MCF 10A (cell line): ENCODE measurements around the gene CTBP2. TPM values are rescaled to one million over a fixed set of nuclear protein-coding genes. Genes with fewer than 3 reads are reported as not detected.

Experiments
- BruUV-seq: library from RNA; stranded (reverse); fragments of 400-500 nt; replicated peaks from 2 replicates; lab custom pipeline; 2021; lab: Mats Ljungman, UMichigan
- CTCF ChIA-PET: fragments of 300-600 bp; sonication (Branson Sonifier 250); formaldehyde crosslinking; extraction: SDS; loops from one replicate; lab custom pipeline; 2021; ENCODE audit warnings: antibody characterized with exemption, inconsistent platforms; lab: Yijun Ruan, JAX
- POLR2A ChIA-PET: fragments of 300-600, 350-650 bp; sonication (Branson Sonifier 250); formaldehyde crosslinking; extraction: SDS; loops from one replicate; lab custom pipeline; 2020; ENCODE audit warnings: antibody characterized with exemption, inconsistent platforms; lab: Yijun Ruan, JAX
- DNase-seq: peaks from one replicate; pipeline ENCODE4 v3.0.0-alpha.2; 2018; ENCODE audit not compliant: unreplicated experiment
- H3K27ac Mint-ChIP-seq: one replicate; pipeline ENCODE4 v1.8.0; 2022; ENCODE audit warnings: mild to moderate bottlenecking, low read depth, mixed read lengths; ENCODE audit not compliant: unreplicated experiment
- H3K27me3 Mint-ChIP-seq: one replicate; pipeline ENCODE4 v1.8.0; 2022; ENCODE audit warnings: mixed read lengths; ENCODE audit not compliant: insufficient read depth, unreplicated experiment
- H3K36me3 Mint-ChIP-seq: one replicate; pipeline ENCODE4 v1.8.0; 2022; ENCODE audit warnings: mild to moderate bottlenecking, moderate library complexity, mixed read lengths; ENCODE audit not compliant: insufficient read depth, unreplicated experiment
- H3K4me1 Mint-ChIP-seq: one replicate; pipeline ENCODE4 v1.8.0; 2022; ENCODE audit warnings: mixed read lengths; ENCODE audit not compliant: insufficient read depth, unreplicated experiment
- H3K4me3 Mint-ChIP-seq: one replicate; pipeline ENCODE4 v1.8.0; 2022; ENCODE audit warnings: mild to moderate bottlenecking, moderate library complexity, mixed read lengths; ENCODE audit not compliant: unreplicated experiment
- H3K9me3 Mint-ChIP-seq: one replicate; pipeline ENCODE4 v1.8.0; 2022; ENCODE audit warnings: mixed read lengths; ENCODE audit not compliant: unreplicated experiment
- CTCF ChIP-seq: fragments of 200-600 bp; IDR thresholded peaks from one replicate; pipeline ENCODE4 v1.8.0; 2022; ENCODE audit warnings: antibody characterized with exemption, mild to moderate bottlenecking; ENCODE audit not compliant: unreplicated experiment
- intact Hi-C: fragments of 100-400 bp; cut with micrococcal nuclease; formaldehyde crosslinking; loops from 2 replicates; pipeline ENCODE4 v1.14.1; 2022
- total RNA-seq: library from RNA; stranded (reverse); gene quantifications from 2 replicates; pipeline ENCODE4 v1.2.3, GENCODE V29; 2022

Gene CTBP2
- total RNA-seq, 1 experiment from 2014 or later: 152 TPM

GRCh38 chr10:125062227-125062913, 98.0 kb downstream of the CTBP2 start:
- peak overlapping the region; percentile 73 for H3K27ac Mint-ChIP-seq
- DNase-seq: no peak
- no TSS peak for BruUV-seq
- no peak for TF ChIP-seq CTCF
- H3K9me3 Mint-ChIP-seq: no peaks in the 10 kb centered on the region
- H3K4me3 Mint-ChIP-seq: no peak overlapping the region
- peaks cover 32% of the 10 kb centered on the region for H3K36me3 Mint-ChIP-seq
- peaks cover 46% of the 10 kb centered on the region for H3K4me1 Mint-ChIP-seq
- no peaks in the 10 kb centered on the region for H3K27me3 Mint-ChIP-seq
- POLR2A ChIA-PET: interaction anchor here (0.6 to 5.2 kb wide), 8 partner anchors 16 to 659 kb away, joined by 3 to 28 read pairs (median 8); no protein-coding TSS in a partner anchor
- intact Hi-C loops: loop anchor here (5.0 kb wide), 1 partner anchor 95 kb away; no protein-coding TSS in a partner anchor
- CTCF ChIA-PET: interaction anchor here (0.6 to 8.2 kb wide), 17 partner anchors 13 to 738 kb away, joined by 3 to 105 read pairs (median 4); no protein-coding TSS in a partner anchor

GRCh38 chr10:125061557-125062226, 98.7 kb downstream of the CTBP2 start:
- H3K4me3 Mint-ChIP-seq: no peak overlapping the region
- H3K4me1 Mint-ChIP-seq: peaks cover 46% of the 10 kb centered on the region
- BruUV-seq: no TSS peak
- peaks cover 36% of the 10 kb centered on the region for H3K36me3 Mint-ChIP-seq
- POLR2A ChIA-PET: interaction anchor here (0.6 to 5.2 kb wide), 9 partner anchors 15 to 646 kb away, joined by 3 to 24 read pairs (median 3); no protein-coding TSS in a partner anchor
- intact Hi-C loops: loop anchor here (1.0 to 5.0 kb wide), 3 partner anchors 13 to 96 kb away; no protein-coding TSS in a partner anchor
- H3K27ac Mint-ChIP-seq: peak overlapping the region; percentile 73
- DNase-seq: no peak
- CTCF ChIA-PET: interaction anchor here (0.5 to 8.2 kb wide), 27 partner anchors 8 to 738 kb away, joined by 3 to 105 read pairs (median 4); no protein-coding TSS in a partner anchor
- no peaks in the 10 kb centered on the region for H3K27me3 Mint-ChIP-seq
- H3K9me3 Mint-ChIP-seq: no peaks in the 10 kb centered on the region
- TF ChIP-seq CTCF: no peak

- peak; percentile 75 for DNase-seq
- peak overlapping the region; percentile 19 for H3K4me3 Mint-ChIP-seq
Measured at GRCh38 chr10:125060826-125061556, 99.4 kb downstream of the CTBP2 start.

More at GRCh38 chr10:125060826-125061556, 99.4 kb downstream of the CTBP2 start:
- Mint-ChIP-seq H3K27me3 (no peaks in the 10 kb centered on the region), H3K9me3 (no peaks in the 10 kb centered on the region), H3K36me3 (peaks cover 36% of the 10 kb centered on the region), H3K27ac (peak overlapping the region; percentile 73), H3K4me1 (peaks cover 46% of the 10 kb centered on the region)
- ChIA-PET POLR2A (interaction anchor here (0.5 to 5.2 kb wide), 8 partner anchors 14 to 266 kb away, joined by 3 to 24 read pairs (median 4); no protein-coding TSS in a partner anchor), CTCF (interaction anchor here (0.5 to 8.2 kb wide), 29 partner anchors 8 to 712 kb away, joined by 3 to 105 read pairs (median 4); no protein-coding TSS in a partner anchor)
- intact Hi-C loops: loop anchor here (1.0 to 5.0 kb wide), 3 partner anchors 13 to 96 kb away; no protein-coding TSS in a partner anchor
- TF ChIP-seq CTCF: peak; percentile 72
- no TSS peak for BruUV-seq
